ENCODE results near the gene SPATA21.

DNA sequence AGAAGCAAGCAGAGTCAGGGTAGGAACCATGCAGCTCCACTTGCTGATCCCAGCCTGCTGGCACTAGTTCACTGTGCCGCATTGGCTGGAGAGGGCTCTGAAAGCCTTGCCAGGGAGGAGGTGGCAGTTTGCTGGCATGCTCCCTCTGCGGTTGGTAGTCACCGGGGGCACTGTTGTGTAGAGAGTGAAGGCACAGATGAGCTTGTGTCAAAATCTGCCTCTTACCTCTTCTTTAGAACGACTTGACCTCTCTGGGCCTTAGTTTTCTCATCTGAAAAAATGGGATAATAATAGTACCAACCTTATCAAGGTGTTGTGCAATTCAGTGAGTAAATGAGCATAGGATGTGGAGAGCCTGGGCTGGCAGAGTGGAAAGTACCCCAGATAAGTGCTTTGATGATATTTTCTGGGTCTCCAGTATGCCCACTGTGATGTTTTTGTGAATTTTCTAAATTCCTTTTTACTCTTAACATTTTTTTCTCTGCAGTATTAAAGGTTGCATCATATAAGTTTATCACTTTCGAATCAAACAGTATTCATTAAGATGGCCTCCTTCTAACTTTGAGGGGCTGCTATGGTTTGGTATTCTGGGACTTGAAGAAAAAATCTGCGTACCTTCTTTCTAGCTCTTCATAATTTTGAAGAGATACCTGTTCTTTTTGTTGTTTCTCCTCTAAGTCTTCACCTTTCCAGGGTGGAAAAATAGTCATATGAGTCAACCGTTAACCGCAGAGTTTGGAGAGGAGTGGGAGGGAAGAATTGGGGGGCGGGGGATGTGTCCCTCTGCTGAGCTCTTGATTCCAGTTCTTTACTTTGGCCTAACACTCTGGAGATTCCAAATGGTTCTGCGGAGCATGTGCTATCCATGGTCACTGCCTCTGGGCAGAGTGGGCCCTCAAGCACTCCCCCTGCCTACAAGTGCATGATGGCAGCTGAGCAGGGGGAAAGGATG is 43.4 kb downstream of the SPATA21 start:
- TF ChIP-seq POLR2A (IDR thresholded peaks at IDR 0.05): no peak
- TF ChIP-seq, protein P1, sequence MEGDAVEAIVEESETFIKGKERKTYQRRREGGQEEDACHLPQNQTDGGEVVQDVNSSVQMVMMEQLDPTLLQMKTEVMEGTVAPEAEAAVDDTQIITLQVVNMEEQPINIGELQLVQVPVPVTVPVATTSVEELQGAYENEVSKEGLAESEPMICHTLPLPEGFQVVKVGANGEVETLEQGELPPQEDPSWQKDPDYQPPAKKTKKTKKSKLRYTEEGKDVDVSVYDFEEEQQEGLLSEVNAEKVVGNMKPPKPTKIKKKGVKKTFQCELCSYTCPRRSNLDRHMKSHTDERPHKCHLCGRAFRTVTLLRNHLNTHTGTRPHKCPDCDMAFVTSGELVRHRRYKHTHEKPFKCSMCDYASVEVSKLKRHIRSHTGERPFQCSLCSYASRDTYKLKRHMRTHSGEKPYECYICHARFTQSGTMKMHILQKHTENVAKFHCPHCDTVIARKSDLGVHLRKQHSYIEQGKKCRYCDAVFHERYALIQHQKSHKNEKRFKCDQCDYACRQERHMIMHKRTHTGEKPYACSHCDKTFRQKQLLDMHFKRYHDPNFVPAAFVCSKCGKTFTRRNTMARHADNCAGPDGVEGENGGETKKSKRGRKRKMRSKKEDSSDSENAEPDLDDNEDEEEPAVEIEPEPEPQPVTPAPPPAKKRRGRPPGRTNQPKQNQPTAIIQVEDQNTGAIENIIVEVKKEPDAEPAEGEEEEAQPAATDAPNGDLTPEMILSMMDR (IDR thresholded peaks at IDR 0.05): no peak

Measured in testis (tissue), 2 donors.